Adrenal gland (tissue), 5 donors: ENCODE results near the gene ACAN.

ENCODE experiments used
- CTCF ChIP-seq, 6 experiments: fragments of 450-650 bp in 4 of 6; fragments of 200-600 bp in 2 of 6; sonication (generic) in 1 of 6; IDR thresholded peaks; 1 replicate in 5 of 6; 2 replicates in 1 of 6; pipeline versions ENCODE4 v1.5.1 to v1.8.0; 2016 to 2021; ENCODE audit warnings: antibody characterized with exemption in 6 of 6, mild to moderate bottlenecking in 2 of 6, moderate library complexity in 1 of 6
- POLR2A ChIP-seq, 2 donors: fragments of 450-650 bp; IDR thresholded peaks; one replicate each; pipeline ENCODE4 v1.6.1; 2017; ENCODE audit warnings: antibody characterized with exemption in 2 of 2, mild to moderate bottlenecking in 2 of 2, moderate library complexity in 1 of 2
- donor health status: DM: no; HTN: no; CAD: no.

GRCh38 chr15:88835119-88835518 lies 31.9 kb downstream of the ACAN start:
- TF ChIP-seq CTCF (IDR thresholded peaks at IDR 0.05) (no peak), POLR2A (IDR thresholded peaks at IDR 0.05) (no peak)
